Subcutaneous adipose tissue (tissue), 4 donors: ENCODE measurements around the gene CD82. TPM values are rescaled to one million over a fixed set of nuclear protein-coding genes. Genes with fewer than 3 reads are reported as not detected.

ENCODE experiments used
- CTCF ChIP-seq: fragments of 450-650 bp; IDR thresholded peaks from one replicate; pipeline ENCODE4 v1.5.1; 2016; ENCODE audit warnings: low read depth, mild to moderate bottlenecking, control low read depth, antibody characterized with exemption, moderate library complexity
- total RNA-seq, 4 donors: library from RNA; depleted of rRNA; stranded (reverse); fragments of >200 nt; gene quantifications; one replicate each; pipeline ENCODE4 v1.1.0, GENCODE V29; 2016

Gene CD82
- total RNA-seq, 4 donors from 2014 or later = 9.0 to 19.4 (median 14.3) TPM

GRCh38 chr11:44528581-44528980, 36.9 kb upstream of the CD82 start:
- TF ChIP-seq CTCF = no peak

- TF ChIP-seq CTCF = no peak
Observed at GRCh38 chr11:44529895-44530412, 35.5 kb upstream of the CD82 start.

GRCh38 chr11:44530413-44531115, 34.9 kb upstream of the CD82 start:
- no peak for TF ChIP-seq CTCF

DNA sequence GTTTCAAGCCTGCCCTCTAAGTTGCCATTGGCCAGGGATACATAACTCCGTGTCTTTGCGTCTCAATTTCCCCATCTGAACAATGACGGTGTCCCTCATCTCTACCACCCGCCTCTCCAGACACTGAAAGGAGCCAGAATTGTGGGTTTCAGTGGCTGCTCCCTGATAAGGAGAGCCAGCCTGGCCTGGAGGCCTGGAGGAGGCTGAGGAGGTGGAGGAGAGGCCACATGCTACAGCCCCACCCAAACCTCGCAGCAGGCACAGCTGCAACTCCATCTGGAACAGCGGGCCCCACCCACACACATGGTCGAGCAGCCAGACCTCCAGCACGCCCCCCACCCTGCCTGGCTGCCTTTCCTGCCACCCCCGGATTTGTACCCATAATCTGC, 34.4 kb upstream of the CD82 start:
- TF ChIP-seq CTCF = no peak

GRCh38 chr11:44531636-44532035, 33.8 kb upstream of the CD82 start:
- no peak for TF ChIP-seq CTCF

DNA sequence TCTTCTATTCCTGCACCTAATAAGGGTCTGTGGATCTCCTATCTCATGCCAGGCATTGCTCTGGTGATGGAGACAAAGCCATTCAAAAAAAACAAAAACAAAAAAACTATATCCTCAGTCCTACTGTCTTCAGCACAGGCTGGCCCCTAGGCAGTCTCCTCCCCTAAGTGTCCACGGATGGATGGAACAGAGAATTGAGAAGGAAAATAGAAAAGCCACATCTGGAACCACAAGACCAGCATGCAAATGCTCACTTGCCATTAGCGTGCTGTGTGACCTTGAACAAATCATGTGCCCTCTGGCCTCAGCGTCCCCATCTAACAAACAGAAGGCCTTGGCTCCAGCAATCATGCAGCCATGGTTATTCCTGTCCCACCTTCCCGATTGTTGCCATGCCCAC, 32.7 kb upstream of the CD82 start:
- no peak for TF ChIP-seq CTCF

DNA sequence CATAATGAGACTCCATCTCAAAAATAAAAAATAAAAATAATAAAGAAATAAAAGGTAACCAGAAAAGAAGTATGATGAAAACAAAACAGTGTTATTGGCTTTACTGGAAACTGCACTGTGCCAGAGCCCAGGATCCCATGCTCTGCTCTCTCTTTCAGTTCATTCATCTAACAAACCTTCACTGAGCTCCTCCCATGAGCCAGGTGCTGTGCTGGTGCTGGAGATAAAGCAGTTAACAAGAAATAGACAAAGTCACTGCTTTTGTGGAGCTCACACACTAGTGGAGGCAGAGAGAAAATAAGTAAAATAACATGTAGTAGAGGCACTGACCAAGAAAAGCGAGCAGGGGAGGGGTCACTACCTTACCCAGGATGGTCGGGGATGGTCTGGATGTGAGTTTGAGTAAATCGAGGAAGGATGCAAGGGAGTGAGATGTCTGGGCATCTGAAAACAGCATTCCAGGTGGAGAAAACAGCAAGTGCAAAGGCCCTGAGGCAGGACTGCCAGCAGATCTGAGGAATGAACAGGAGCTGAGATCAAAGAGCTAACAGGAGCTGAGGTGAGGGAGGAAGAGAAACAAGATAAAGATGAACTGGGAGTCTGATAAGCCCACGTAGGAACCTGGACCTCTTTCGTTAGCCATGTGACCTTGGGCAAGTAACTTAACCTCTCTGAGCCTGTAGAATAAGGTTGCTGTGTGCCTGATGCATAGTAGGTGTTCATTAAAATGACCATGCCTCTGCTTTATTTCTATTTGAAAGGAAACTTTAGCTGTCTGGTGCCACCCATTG, 31.3 kb upstream of the CD82 start:
- no peak for TF ChIP-seq CTCF
